Measurements from ENCODE around the gene FBXL2. TPM values are rescaled to one million over a fixed set of nuclear protein-coding genes. Genes with fewer than 3 reads are reported as not detected.

Gene FBXL2
- total RNA-seq, 1 donor from 2014 or later, result 12.6 TPM

DNA sequence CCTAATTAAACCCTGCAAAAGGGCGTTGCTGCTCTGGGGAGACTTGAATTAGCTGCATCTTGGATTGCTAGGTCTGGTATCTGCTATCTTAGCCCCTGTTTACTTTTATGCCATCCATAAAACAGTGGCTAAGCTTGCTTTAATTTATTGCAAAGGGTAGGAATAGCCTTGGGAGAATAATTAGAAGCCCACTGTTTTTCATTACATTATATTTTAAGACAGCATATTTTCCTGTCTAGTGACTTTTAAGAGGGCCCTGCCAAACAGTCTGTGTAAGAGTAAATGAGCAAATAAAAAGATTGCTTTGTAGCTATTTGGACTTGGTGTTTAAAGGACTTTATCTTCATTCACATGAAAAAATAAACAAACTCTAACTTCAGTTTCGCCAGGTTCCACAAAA is 41.2 kb upstream of the FBXL2 start:
- no peaks in the 10 kb centered on the region for H3K36me3 ChIP-seq (ENCODE audit: control insufficient read depth, insufficient read depth, low read length)
- H3K4me3 ChIP-seq (ENCODE audit: low read depth, low read length), result no peak overlapping the region
- no peak for TF ChIP-seq CTCF (IDR thresholded peaks at IDR 0.05; ENCODE audit: insufficient read depth, low read length, poor library complexity, severe bottlenecking)
- DNase-seq (ENCODE audit: low read depth), result no peak
- peaks cover 3% of the 10 kb centered on the region for H3K27me3 ChIP-seq (ENCODE audit: control insufficient read depth, insufficient read depth, low read length)

GRCh38 chr3:33237439-33237838 is 39.8 kb upstream of the FBXL2 start:
- H3K4me3 ChIP-seq (ENCODE audit: low read depth, low read length), result no peak overlapping the region
- no peaks in the 10 kb centered on the region for H3K36me3 ChIP-seq (ENCODE audit: control insufficient read depth, insufficient read depth, low read length)
- no peak for DNase-seq (ENCODE audit: low read depth)
- no peaks in the 10 kb centered on the region for H3K27me3 ChIP-seq (ENCODE audit: control insufficient read depth, insufficient read depth, low read length)
- no peak for TF ChIP-seq CTCF (IDR thresholded peaks at IDR 0.05; ENCODE audit: insufficient read depth, low read length, poor library complexity, severe bottlenecking)

- H3K4me3 ChIP-seq (ENCODE audit: low read depth, low read length), result no peak overlapping the region
- H3K27me3 ChIP-seq (ENCODE audit: control insufficient read depth, insufficient read depth, low read length), result no peaks in the 10 kb centered on the region
- no peak for TF ChIP-seq CTCF (IDR thresholded peaks at IDR 0.05; ENCODE audit: insufficient read depth, low read length, poor library complexity, severe bottlenecking)
- H3K36me3 ChIP-seq (ENCODE audit: control insufficient read depth, insufficient read depth, low read length), result no peaks in the 10 kb centered on the region
- DNase-seq (ENCODE audit: low read depth), result no peak
Observed at GRCh38 chr3:33238923-33239322, 38.3 kb upstream of the FBXL2 start.

GRCh38 chr3:33240261-33240660 is 37.0 kb upstream of the FBXL2 start:
- no peak for DNase-seq (ENCODE audit: low read depth)
- Histone ChIP-seq H3K4me3 (ENCODE audit: low read depth, low read length) (no peak overlapping the region), H3K27me3 (ENCODE audit: control insufficient read depth, insufficient read depth, low read length) (no peaks in the 10 kb centered on the region), H3K36me3 (ENCODE audit: control insufficient read depth, insufficient read depth, low read length) (no peaks in the 10 kb centered on the region)
- TF ChIP-seq CTCF (IDR thresholded peaks at IDR 0.05; ENCODE audit: insufficient read depth, low read length, poor library complexity, severe bottlenecking), result no peak

GRCh38 chr3:33246786-33247185 is 30.5 kb upstream of the FBXL2 start:
- Histone ChIP-seq H3K36me3 (ENCODE audit: control insufficient read depth, insufficient read depth, low read length) (no peaks in the 10 kb centered on the region), H3K4me3 (ENCODE audit: low read depth, low read length) (no peak overlapping the region), H3K27me3 (ENCODE audit: control insufficient read depth, insufficient read depth, low read length) (no peaks in the 10 kb centered on the region)
- no peak for TF ChIP-seq CTCF (IDR thresholded peaks at IDR 0.05; ENCODE audit: insufficient read depth, low read length, poor library complexity, severe bottlenecking)
- DNase-seq (ENCODE audit: low read depth), result no peak

DNA sequence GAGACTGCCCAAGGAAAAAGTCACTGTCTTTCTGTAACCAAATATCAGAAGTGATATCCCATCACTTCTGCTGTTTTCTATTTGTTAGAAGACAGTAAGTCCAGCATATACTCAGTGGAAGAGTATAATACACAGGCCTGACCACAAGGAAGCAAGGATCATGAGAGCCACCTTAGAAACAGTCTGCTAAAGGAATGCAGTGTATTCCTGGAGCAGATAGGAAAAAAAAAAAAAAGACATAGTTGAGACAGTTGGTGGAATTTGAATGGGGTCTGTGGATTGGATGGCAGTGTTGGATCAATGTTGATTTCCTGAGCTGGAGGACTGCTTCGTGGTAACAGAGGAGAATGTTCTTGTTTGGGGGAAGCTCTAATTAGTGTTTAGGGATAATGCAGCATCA is 26.5 kb upstream of the FBXL2 start:
- Histone ChIP-seq H3K36me3 (ENCODE audit: control insufficient read depth, insufficient read depth, low read length) (no peaks in the 10 kb centered on the region), H3K4me3 (ENCODE audit: low read depth, low read length) (no peak overlapping the region), H3K27me3 (ENCODE audit: control insufficient read depth, insufficient read depth, low read length) (no peaks in the 10 kb centered on the region)
- no peak for DNase-seq (ENCODE audit: low read depth)
- no peak for TF ChIP-seq CTCF (IDR thresholded peaks at IDR 0.05; ENCODE audit: insufficient read depth, low read length, poor library complexity, severe bottlenecking)

Measured in kidney epithelial cell (primary cell).